Measurements from ENCODE around the gene TAF11L9.
"Not testable (repeated sequence)": the region's sequence is repeated elsewhere in the genome, so short reads cannot be mapped to it uniquely, and the experiment has no call there.

- not testable (repeated sequence) for TF ChIP-seq CTCF, POLR2AphosphoS5 (IDR thresholded peaks at IDR 0.05)
Observed at GRCh38 chr5:17585658-17586057, 8.5 kb downstream of the TAF11L9 start, which contains the start of gene TAF11L7.

Data from gastroesophageal sphincter (tissue), 3 donors.